Neutrophil (primary cell): ENCODE measurements around the gene JPT2.
A peak's percentile ranks its signal among the peaks of the same experiment; 100 is the strongest.

ENCODE experiments used
- H3K27ac ChIP-seq: fragments of 200-600 bp; sonication (generic); 2 replicates; pipeline ENCODE4 v1.5.1; 2016; ENCODE audit warnings: mild to moderate bottlenecking, moderate library complexity
- H3K27me3 ChIP-seq: fragments of 200-600 bp; sonication (generic); 2 replicates; pipeline ENCODE4 v1.6.0; 2016; ENCODE audit warnings: mild to moderate bottlenecking
- H3K36me3 ChIP-seq: fragments of 200-600 bp; sonication (generic); 2 replicates; pipeline ENCODE4 v1.5.1; 2017
- H3K4me1 ChIP-seq, 2 experiments: fragments of 200-600 bp in 1 of 2; sonication (generic) in 1 of 2; 1 replicate in 1 of 2; 2 replicates in 1 of 2; pipeline versions ENCODE4 v1.5.1 to v1.6.1; 2013 to 2016; ENCODE audit warnings: low read depth in 1 of 2, low read length in 1 of 2, mild to moderate bottlenecking in 1 of 2, moderate library complexity in 1 of 2; ENCODE audit not compliant: control insufficient read depth in 1 of 2, insufficient read depth in 1 of 2
- H3K4me3 ChIP-seq, 2 experiments: fragments of 200-600 bp in 1 of 2; sonication (generic) in 1 of 2; 1 replicate in 1 of 2; 2 replicates in 1 of 2; pipeline ENCODE4 v1.5.1; 2013 to 2016; ENCODE audit warnings: low read depth in 1 of 2, low read length in 1 of 2, mild to moderate bottlenecking in 1 of 2, moderate library complexity in 1 of 2
- H3K9me3 ChIP-seq: fragments of 200-600 bp; sonication (generic); 2 replicates; pipeline ENCODE4 v1.5.1; 2016
- TF ChIP-seq, protein P1 (sequence below): fragments of 200-600 bp; sonication (generic); IDR thresholded peaks from 2 replicates; pipeline ENCODE4 v1.5.1; 2016; ENCODE audit warnings: antibody characterized with exemption

Gene JPT2

DNA sequence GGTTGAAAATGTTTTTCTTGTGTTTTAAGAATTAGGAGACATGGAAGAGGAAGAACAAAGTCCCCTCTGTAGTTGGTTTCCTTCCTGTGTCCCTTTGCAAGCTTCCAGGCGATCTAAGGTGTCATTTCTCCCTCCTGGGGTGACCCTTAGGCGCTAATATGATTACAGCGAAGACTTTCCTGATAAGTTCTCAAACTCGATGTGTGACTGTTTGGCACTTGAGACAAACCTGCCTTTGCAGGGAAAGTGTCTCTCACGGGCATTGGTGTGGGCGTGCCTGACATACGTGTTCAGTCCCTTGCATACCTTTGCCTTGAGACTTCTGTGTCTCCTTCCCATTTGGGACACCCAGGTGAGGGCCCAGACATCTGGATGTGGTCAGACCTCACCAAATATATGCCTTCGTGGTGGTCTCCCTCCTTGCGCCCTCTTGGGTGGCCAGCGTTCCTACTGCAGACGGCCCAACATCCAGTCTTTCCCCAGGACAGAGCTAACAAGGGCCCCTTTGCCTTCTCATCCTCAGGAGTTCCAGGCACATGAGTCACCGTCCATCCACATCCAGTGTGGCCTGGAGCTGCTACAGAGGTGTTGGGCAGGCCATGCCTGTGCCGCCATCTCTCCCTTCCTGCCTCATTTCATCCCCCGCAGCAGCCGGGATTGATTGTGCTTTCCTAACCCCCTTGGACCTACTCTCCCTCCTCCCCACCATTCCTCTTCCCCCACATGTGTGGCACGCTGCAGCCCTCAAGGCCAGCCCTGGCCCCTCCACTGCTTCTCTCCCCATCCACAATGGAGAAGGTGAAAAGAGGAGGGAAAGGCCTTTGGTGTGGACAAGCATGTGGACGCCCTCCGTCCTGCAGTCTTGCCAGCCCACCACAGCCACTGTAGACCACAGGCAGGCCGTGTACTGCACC lies 3.1 kb upstream of the JPT2 start:
- TF ChIP-seq, protein P1, sequence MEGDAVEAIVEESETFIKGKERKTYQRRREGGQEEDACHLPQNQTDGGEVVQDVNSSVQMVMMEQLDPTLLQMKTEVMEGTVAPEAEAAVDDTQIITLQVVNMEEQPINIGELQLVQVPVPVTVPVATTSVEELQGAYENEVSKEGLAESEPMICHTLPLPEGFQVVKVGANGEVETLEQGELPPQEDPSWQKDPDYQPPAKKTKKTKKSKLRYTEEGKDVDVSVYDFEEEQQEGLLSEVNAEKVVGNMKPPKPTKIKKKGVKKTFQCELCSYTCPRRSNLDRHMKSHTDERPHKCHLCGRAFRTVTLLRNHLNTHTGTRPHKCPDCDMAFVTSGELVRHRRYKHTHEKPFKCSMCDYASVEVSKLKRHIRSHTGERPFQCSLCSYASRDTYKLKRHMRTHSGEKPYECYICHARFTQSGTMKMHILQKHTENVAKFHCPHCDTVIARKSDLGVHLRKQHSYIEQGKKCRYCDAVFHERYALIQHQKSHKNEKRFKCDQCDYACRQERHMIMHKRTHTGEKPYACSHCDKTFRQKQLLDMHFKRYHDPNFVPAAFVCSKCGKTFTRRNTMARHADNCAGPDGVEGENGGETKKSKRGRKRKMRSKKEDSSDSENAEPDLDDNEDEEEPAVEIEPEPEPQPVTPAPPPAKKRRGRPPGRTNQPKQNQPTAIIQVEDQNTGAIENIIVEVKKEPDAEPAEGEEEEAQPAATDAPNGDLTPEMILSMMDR, result no peak
- peaks cover 60% of the 10 kb centered on the region for H3K36me3 ChIP-seq
- H3K27ac ChIP-seq, result no peak overlapping the region
- no peaks in the 10 kb centered on the region for H3K27me3 ChIP-seq
- no peak overlapping the region for H3K4me3 ChIP-seq
- no peaks in the 10 kb centered on the region for H3K9me3 ChIP-seq
- peaks cover 9 to 11% of the 10 kb centered on the region in 2 experiments for H3K4me1 ChIP-seq

DNA sequence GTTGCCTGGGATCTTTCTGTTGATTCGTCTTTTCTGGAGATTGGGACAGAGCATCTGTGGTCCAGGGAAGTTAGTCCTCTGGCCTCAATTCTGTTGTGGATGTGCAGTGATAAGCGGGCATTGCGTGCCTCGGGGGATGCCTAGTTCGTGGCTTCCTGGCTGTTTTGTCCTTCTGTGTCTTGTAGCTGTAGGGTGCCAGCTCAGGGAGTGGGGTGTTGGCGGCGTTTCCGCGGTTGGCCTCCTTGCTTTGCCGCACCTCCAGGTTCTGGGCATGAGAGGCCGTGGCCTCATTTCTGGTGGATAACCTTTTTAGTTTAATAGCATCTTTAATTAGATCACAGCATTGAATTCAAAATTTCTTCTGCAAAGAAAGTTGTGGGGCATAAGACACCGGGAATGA lies 1.4 kb upstream of the JPT2 start:
- no peaks in the 10 kb centered on the region for H3K9me3 ChIP-seq
- TF ChIP-seq, protein P1, result no peak
- H3K27me3 ChIP-seq, result no peaks in the 10 kb centered on the region
- H3K4me1 ChIP-seq, result peaks cover 9 to 11% of the 10 kb centered on the region in 2 experiments
- no peak overlapping the region for H3K27ac ChIP-seq
- no peak overlapping the region for H3K4me3 ChIP-seq
- peaks cover 43% of the 10 kb centered on the region for H3K36me3 ChIP-seq

DNA sequence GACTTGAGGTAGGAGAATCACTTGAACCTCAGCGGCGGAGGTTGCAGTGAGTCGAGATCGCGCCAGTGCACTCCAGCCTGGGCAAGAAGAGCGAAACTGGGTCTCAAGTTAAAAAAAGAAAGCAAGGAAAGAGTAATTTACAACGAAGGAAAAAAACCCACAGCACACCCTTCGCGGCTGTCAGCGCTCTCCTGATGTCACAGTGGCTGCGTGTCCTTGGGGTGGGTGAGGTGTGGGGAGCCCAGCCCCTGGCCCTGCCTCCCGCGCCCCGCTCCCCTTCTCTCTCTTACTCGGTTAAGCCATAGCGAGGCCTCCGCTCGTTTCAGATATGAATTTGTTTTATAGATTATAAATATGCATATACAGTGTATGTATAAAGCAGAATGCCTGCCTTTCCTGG lies 740 bp upstream of the JPT2 start:
- H3K9me3 ChIP-seq, result no peaks in the 10 kb centered on the region
- TF ChIP-seq, protein P1, result no peak
- no peaks in the 10 kb centered on the region for H3K27me3 ChIP-seq
- H3K27ac ChIP-seq, result no peak overlapping the region
- peak overlapping the region in 1 of 2 experiments; percentile 75 for H3K4me3 ChIP-seq
- peaks cover 36% of the 10 kb centered on the region for H3K36me3 ChIP-seq
- H3K4me1 ChIP-seq, result peaks cover 9 to 11% of the 10 kb centered on the region in 2 experiments

DNA sequence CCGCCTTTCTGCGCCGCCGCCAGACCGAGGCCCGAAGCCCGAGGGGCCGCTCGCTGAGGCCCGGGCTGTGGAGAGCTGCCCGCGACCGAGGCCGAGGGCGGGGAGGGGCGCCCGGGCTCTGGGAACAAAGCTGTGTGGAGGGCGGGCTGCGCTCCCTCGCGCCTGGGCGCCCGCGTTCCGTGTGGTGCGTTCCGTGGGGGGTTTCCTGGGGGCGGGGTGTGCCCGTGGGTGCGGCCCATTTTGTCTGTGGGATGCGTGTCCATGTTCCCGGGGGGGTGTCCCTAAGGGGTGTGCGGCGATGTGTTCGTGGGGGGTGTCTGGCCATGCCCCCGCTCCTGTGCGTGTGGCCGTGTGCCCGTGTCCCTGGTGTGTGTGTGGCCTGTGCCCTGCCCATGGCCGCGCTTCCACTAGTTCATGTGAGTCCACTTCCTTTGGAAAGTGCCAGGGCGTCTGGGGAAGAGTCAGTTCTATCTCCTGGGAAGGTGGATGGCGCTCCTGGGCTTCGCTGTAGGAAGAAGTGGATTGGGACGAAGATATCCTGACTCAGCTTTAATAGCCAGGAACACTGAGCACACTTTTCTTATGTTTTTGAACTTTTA lies 520 bp downstream of the JPT2 start:
- peaks cover 9 to 11% of the 10 kb centered on the region in 2 experiments for H3K4me1 ChIP-seq
- H3K36me3 ChIP-seq, result peaks cover 24% of the 10 kb centered on the region

DNA sequence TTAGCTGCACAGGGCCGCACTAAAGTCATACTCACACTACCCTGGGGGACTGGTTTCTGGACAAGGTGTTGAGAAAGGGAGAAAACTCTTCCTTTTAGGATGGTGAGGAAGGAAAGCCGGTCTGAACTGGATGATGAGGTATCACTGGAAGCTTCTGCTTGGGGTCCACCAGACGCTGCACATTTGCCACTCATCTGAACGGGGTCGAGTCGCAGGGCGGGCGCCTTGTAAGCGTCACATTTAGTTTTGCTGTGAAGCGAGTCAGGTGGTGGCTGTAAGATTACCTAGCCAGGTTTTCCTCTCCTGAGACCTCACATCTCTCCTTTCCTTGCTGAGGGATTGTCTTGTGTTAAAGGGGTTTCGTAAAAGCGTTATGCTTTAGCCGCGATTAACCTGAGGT lies 2.3 kb downstream of the JPT2 start:
- Histone ChIP-seq H3K36me3 (peaks cover 6% of the 10 kb centered on the region), H3K4me3 (no peak overlapping the region), H3K27ac (no peak overlapping the region), H3K9me3 (no peaks in the 10 kb centered on the region), H3K4me1 (peaks cover 9 to 11% of the 10 kb centered on the region in 2 experiments), H3K27me3 (no peaks in the 10 kb centered on the region)
- TF ChIP-seq, protein P1, result no peak

More for the DNA sequence above, 520 bp downstream of the JPT2 start:
- Histone ChIP-seq H3K4me3 (peak overlapping the region; percentile 60 to 75), H3K9me3 (no peaks in the 10 kb centered on the region), H3K27me3 (no peaks in the 10 kb centered on the region), H3K27ac (no peak overlapping the region)
- TF ChIP-seq, protein P1, result no peak
